ENCODE measurements around the gene JMJD8.

JMJD8 gene

GRCh38 chr16:721765-722540 lies 37.8 kb upstream of the JMJD8 start:
- no peak for DNase-seq

DNA sequence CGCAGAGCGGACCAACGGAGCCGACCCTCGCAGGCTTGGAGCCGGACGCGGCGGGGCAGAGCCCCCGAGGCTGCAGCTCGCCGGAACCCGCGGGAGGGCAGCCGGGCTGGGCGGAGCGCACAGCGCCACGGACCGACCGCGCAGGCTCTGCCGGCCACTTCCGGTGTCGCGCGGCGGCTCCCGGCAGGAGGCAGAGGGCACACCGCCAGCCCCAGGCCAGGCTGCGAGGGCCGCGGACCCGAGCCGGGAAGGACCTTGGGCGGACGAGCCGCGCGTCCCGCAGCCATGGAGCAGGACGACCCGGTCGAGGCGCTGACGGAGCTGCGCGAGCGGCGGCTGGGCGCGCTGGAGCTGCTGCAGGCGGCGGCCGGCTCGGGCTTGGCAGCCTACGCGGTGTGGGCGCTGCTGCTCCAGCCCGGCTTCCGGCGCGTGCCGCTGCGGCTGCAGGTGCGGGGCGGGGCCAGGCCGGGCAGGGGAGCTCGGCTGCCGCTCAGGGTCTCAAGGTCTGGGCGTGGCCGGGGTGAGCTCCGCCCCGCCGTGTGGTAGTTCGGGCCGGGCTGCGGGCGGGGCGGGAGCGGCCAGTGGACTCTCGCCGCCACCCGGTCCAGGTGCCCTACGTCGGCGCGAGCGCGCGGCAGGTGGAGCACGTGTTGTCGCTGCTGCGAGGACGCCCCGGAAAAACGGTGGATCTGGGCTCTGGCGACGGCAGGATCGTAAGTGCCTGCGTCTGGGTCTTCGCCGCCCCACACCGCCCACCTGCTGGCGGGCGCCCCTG lies 37.0 kb upstream of the JMJD8 start, which contains the start of gene ANTKMT:
ANTKMT (plus strand) TSS at position 157 of the 775 bp plus-strand sequence; CDS start at position 286, 129 bp downstream.
- no peak for DNase-seq

- peak; percentile 73 for DNase-seq
Measured at GRCh38 chr16:720447-720989, 36.4 kb upstream of the JMJD8 start.

- DNase-seq: no peak
Measured at GRCh38 chr16:719815-720446, 35.8 kb upstream of the JMJD8 start.

DNA sequence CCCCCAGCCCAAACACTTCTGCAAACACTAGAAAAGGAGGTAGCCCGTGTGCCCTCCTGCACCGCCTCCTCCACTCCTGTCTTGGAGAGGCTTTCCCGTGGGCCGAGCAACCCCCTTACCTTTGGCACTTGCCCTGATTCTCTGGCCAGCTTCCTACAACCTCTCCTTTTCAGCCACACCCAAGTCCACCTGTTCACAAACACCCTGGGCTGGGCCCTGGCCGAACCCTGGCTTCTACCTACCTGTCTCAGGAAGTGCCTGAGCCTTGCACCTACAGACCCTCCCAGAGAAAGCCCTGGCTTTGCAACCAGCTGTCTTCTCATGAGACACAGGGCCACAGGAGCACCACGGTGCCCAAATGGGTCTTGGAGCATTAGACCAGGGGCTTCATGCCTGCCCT lies 34.8 kb upstream of the JMJD8 start:
- DNase-seq: no peak

- no peak for DNase-seq
Measured at GRCh38 chr16:718389-718788, 34.3 kb upstream of the JMJD8 start.

GRCh38 chr16:717450-718245 lies 33.5 kb upstream of the JMJD8 start:
- no peak for DNase-seq

- DNase-seq: no peak
Measured at GRCh38 chr16:716768-717325, 32.7 kb upstream of the JMJD8 start.

DNA sequence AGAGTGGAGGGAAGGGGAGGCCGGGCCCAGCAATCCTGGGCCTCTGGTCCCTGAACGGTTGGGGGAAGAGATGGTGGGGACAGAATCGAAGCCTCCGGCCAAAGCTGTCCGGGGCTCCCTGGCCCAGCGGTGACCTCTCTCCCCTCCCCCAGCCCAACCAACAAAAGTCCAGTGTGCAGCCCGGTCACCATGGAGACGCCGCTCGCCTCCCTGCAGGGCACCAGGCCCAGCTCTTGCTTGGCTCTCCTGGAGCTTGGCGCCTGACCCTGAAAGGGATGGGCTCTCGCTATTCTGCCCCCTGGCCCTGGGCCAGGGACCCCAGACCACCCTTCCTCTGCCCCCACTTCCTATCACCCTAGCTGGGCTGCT lies 32.0 kb upstream of the JMJD8 start:
- DNase-seq: no peak

DNA sequence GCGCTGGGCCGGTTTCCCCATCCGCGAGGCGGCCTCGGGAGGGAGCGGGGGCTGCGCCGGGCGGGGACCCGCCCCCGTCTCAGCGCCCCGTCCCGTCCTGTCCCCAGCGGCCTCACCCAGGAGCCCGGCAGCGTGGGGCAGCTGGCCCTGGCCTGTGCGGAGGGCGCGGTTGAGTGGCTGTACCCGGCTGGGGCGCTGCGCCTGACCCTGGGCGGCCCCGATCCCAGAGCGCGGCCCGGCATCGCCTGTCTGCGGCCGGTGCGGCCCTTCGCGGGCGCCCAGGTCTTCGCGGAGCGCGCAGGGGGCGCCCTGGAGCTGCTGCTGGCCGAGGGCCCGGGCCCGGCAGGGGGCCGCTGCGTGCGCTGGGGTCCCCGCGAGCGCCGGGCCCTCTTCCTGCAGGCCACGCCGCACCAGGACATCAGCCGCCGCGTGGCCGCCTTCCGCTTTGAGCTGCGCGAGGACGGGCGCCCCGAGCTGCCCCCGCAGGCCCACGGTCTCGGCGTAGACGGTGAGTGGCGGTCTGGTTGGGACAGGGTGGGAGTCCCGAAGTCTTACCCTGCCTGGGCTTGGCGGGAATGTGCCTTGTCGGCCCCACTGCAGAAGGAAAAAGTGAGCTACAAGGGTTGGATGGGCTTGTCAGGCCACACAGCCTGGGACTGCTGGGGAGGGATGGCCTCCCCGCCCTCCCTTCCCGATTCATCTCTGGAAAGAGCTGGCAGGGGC lies 31.5 kb upstream of the JMJD8 start:
- no peak for DNase-seq

DNA sequence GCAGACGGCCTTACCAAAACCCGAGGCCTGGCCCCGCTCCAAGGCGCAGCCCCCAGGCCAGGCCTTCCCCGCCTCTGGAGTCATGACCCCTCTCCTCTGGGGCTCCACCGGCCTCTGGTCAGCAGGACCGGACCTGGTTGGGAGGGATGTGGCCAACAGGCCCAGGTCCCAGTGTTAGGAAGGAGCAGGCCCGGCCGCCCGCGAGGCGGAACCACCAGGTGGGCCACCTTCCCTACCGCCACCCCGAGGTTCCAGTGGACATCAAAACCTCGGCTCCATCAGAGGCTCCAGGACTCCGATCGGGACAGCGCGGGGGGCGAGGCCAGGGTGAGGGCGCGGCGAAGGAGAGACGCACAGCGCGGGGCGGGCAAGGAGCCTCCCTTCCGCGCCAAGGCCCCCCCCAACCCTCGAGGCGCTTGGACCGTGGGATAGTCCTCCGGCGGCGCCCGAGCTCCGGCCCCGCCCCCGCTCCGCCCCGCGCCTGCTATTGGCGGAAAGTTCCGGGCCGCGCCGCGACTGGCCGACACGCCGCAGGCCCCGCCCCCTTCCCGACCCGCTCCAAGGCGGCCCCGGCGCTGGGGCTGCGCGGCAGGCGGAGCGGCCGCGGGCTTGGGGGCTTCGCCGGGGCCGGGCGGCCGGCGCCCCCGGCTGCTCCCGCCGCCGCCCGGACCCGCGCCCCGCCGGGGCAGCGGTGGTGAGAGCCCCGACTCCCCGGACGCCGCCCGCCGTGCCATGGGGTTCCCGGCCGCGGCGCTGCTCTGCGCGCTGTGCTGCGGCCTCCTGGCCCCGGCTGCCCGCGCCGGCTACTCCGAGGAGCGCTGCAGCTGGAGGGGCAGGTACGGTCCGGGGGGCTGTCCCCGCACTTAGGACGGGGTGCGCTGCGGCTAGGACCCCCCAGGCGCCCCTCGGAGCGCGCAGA lies 30.7 kb upstream of the JMJD8 start, which contains the start of gene METRN:
METRN (plus strand) TSS at position 561 of the 919 bp plus-strand sequence; CDS start at position 733, 172 bp downstream.
- peak; percentile 30 for DNase-seq

DNA sequence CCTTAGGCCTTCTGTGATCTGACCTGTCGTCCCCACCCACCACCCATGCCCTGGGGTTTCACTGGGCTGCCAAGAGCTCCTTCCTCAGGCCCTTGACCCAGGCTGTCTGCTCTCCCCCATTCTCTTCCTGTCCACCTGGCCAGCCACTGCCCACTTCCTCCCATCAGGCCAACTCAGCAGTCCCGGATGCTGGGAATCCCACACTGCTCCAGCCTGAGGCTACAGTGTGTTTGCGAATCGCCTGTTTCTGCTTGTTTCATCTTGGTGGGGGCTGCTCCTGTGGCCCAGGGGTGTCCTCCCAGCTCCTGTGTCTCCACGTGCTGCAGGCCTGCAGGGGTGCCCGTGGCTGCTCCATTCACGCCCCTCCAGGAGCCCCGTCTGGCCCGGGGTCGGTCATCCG lies 29.9 kb upstream of the JMJD8 start:
- DNase-seq: no peak

DNA sequence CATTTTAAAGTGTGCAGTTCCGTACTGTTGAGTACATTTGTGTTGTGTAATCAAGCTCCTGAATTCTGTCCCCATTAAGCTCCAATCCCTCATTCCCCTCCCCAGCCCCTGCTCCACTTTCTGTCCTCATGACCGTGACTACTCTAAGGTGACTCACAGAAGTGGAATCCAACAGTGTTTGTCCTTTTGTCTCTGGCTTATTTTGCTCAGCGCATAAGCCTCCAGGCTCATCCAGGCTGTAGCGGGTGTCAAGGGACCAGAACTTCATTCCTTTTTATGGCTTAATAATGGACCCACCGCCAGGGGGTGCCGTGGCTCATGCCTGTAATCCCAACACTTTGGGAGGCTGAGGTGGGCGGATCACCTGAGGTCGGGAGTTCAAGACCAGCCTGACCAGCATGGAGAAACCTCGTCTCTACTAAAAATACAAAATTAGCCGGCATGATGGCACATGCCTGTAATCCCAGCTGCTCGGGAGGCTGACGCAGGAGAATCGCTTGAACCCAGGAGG lies 28.7 kb upstream of the JMJD8 start:
- peak; percentile 44 for DNase-seq

- no peak for DNase-seq
Measured at GRCh38 chr16:711548-712320, 27.6 kb upstream of the JMJD8 start.

- no peak for DNase-seq
Measured at GRCh38 chr16:711084-711483, 26.9 kb upstream of the JMJD8 start.

GRCh38 chr16:710500-711075 lies 26.5 kb upstream of the JMJD8 start:
- DNase-seq: no peak

GRCh38 chr16:709566-710499 lies 25.7 kb upstream of the JMJD8 start:
- DNase-seq: peak; percentile 85

GRCh38 chr16:708959-709358 lies 24.8 kb upstream of the JMJD8 start:
- DNase-seq: no peak
